ENCODE data around the gene GTF2A1.
"Not testable (repeated sequence)": the region's sequence is repeated elsewhere in the genome, so short reads cannot be mapped to it uniquely, and the experiment has no call there.

Gene GTF2A1

GRCh38 chr14:81233615-81234014, 12.9 kb upstream of the GTF2A1 start:
- DNase-seq (ENCODE audit: low read depth in 2 of 2) = no peak

- DNase-seq (ENCODE audit: low read depth in 2 of 2) = no peak
These were observed 10.8 kb upstream of the GTF2A1 start for GRCh38 chr14:81231540-81231939.

- no peak for DNase-seq (ENCODE audit: low read depth in 2 of 2)
These were observed 3.5 kb upstream of the GTF2A1 start for GRCh38 chr14:81224222-81224621.

GRCh38 chr14:81223788-81224187, 3.0 kb upstream of the GTF2A1 start:
- not testable (repeated sequence) for DNase-seq (ENCODE audit: low read depth in 2 of 2)

GRCh38 chr14:81222691-81223090, 1.9 kb upstream of the GTF2A1 start:
- DNase-seq (ENCODE audit: low read depth in 2 of 2) = no peak

- DNase-seq (ENCODE audit: low read depth in 2 of 2) = no peak
These were observed 1.4 kb upstream of the GTF2A1 start for GRCh38 chr14:81222126-81222525.

- DNase-seq (ENCODE audit: low read depth in 2 of 2) = no peak
These were observed 882 bp upstream of the GTF2A1 start for GRCh38 chr14:81221579-81222102.

GRCh38 chr14:81220580-81220829, 254 bp downstream of the GTF2A1 start:
- no peak for DNase-seq (ENCODE audit: low read depth in 2 of 2)

GRCh38 chr14:81219759-81220579, 790 bp downstream of the GTF2A1 start:
- DNase-seq (ENCODE audit: low read depth in 2 of 2) = peak in 1 of 2 donors; percentile 22

GRCh38 chr14:81219210-81219758, 1.5 kb downstream of the GTF2A1 start:
- peak; percentile 60 to 73 for DNase-seq (ENCODE audit: low read depth in 2 of 2)

GRCh38 chr14:81211844-81212243, 8.9 kb downstream of the GTF2A1 start:
- DNase-seq (ENCODE audit: low read depth in 2 of 2) = no peak

- DNase-seq (ENCODE audit: low read depth in 2 of 2) = no peak
These were observed 11.5 kb downstream of the GTF2A1 start for GRCh38 chr14:81209167-81209836.

GRCh38 chr14:81208489-81208888, 12.3 kb downstream of the GTF2A1 start:
- DNase-seq (ENCODE audit: low read depth in 2 of 2) = no peak

- DNase-seq (ENCODE audit: low read depth in 2 of 2) = no peak
These were observed 14.6 kb downstream of the GTF2A1 start for GRCh38 chr14:81206115-81206514.

GRCh38 chr14:81205639-81206038, 15.1 kb downstream of the GTF2A1 start:
- no peak for DNase-seq (ENCODE audit: low read depth in 2 of 2)

- no peak for DNase-seq (ENCODE audit: low read depth in 2 of 2)
These were observed 20.7 kb downstream of the GTF2A1 start for GRCh38 chr14:81200054-81200453.

- no peak for DNase-seq (ENCODE audit: low read depth in 2 of 2)
These were observed 21.7 kb downstream of the GTF2A1 start for GRCh38 chr14:81199084-81199483.

- no peak for DNase-seq (ENCODE audit: low read depth in 2 of 2)
These were observed 22.1 kb downstream of the GTF2A1 start for GRCh38 chr14:81198651-81199050.

GRCh38 chr14:81193924-81194633, 26.7 kb downstream of the GTF2A1 start:
- DNase-seq (ENCODE audit: low read depth in 2 of 2) = no peak

GRCh38 chr14:81192594-81192993, 28.2 kb downstream of the GTF2A1 start:
- no peak for DNase-seq (ENCODE audit: low read depth in 2 of 2)

- DNase-seq (ENCODE audit: low read depth in 2 of 2) = no peak
These were observed 32.8 kb downstream of the GTF2A1 start for GRCh38 chr14:81187832-81188522.

GRCh38 chr14:81179631-81180030, 41.1 kb downstream of the GTF2A1 start:
- no peak for DNase-seq (ENCODE audit: low read depth in 2 of 2)

All from stimulated activated CD4-positive, alpha-beta T cell treated with anti-CD3 and anti-CD28 coated beads, Interleukin-1b, Interleukin-23, amount 100 ng/mL, for 1 hour (primary cell).